Measurements from ENCODE around the gene SLC6A13.

The SLC6A13 gene

GRCh38 chr12:175759-176158, 86.9 kb downstream of the SLC6A13 start:
- Histone ChIP-seq H3K9me3 (ENCODE audit: control insufficient read depth, low read length) (no peaks in the 10 kb centered on the region), H3K4me3 (ENCODE audit: insufficient read depth, low read depth, low read length) (no peak overlapping the region), H3K4me1 (ENCODE audit: control insufficient read depth, insufficient read depth, low read length) (peaks cover 27% of the 10 kb centered on the region), H3K27me3 (ENCODE audit: control insufficient read depth, insufficient read depth, low read length, poor library complexity, severe bottlenecking) (no peaks in the 10 kb centered on the region), H3K27ac (ENCODE audit: insufficient read depth, low read depth, low read length, poor library complexity, severe bottlenecking) (no peak overlapping the region), H3K36me3 (ENCODE audit: control insufficient read depth, insufficient read depth, low read length) (no peaks in the 10 kb centered on the region)
- WGBS, 2 experiments = 81 to 82% methylated on average over 16 of the region's 16 CpGs

GRCh38 chr12:175250-175649, 87.4 kb downstream of the SLC6A13 start:
- 92 to 93% methylated on average over 10 of the region's 10 CpGs for WGBS, 2 experiments
- Histone ChIP-seq H3K27me3 (ENCODE audit: control insufficient read depth, insufficient read depth, low read length, poor library complexity, severe bottlenecking) (no peaks in the 10 kb centered on the region), H3K27ac (ENCODE audit: insufficient read depth, low read depth, low read length, poor library complexity, severe bottlenecking) (no peak overlapping the region), H3K4me3 (ENCODE audit: insufficient read depth, low read depth, low read length) (no peak overlapping the region), H3K36me3 (ENCODE audit: control insufficient read depth, insufficient read depth, low read length) (no peaks in the 10 kb centered on the region), H3K9me3 (ENCODE audit: control insufficient read depth, low read length) (no peaks in the 10 kb centered on the region), H3K4me1 (ENCODE audit: control insufficient read depth, insufficient read depth, low read length) (peaks cover 32% of the 10 kb centered on the region)

GRCh38 chr12:174596-174995, 88.0 kb downstream of the SLC6A13 start:
- peaks cover 38% of the 10 kb centered on the region for H3K4me1 ChIP-seq (ENCODE audit: control insufficient read depth, insufficient read depth, low read length)

GRCh38 chr12:174124-174523, 88.5 kb downstream of the SLC6A13 start:
- Histone ChIP-seq H3K9me3 (ENCODE audit: control insufficient read depth, low read length) (no peaks in the 10 kb centered on the region), H3K4me1 (ENCODE audit: control insufficient read depth, insufficient read depth, low read length) (peaks cover 43% of the 10 kb centered on the region), H3K36me3 (ENCODE audit: control insufficient read depth, insufficient read depth, low read length) (no peaks in the 10 kb centered on the region), H3K27me3 (ENCODE audit: control insufficient read depth, insufficient read depth, low read length, poor library complexity, severe bottlenecking) (no peaks in the 10 kb centered on the region), H3K4me3 (ENCODE audit: insufficient read depth, low read depth, low read length) (no peak overlapping the region), H3K27ac (ENCODE audit: insufficient read depth, low read depth, low read length, poor library complexity, severe bottlenecking) (no peak overlapping the region)
- 73 to 81% methylated on average over 6 of the region's 6 CpGs for WGBS, 2 experiments

More at GRCh38 chr12:174596-174995, 88.0 kb downstream of the SLC6A13 start:
- no peaks in the 10 kb centered on the region for H3K36me3 ChIP-seq (ENCODE audit: control insufficient read depth, insufficient read depth, low read length)
- 89 to 92% methylated on average over 22 of the region's 23 CpGs for WGBS, 2 experiments
- H3K27ac ChIP-seq (ENCODE audit: insufficient read depth, low read depth, low read length, poor library complexity, severe bottlenecking) = no peak overlapping the region
- no peaks in the 10 kb centered on the region for H3K27me3 ChIP-seq (ENCODE audit: control insufficient read depth, insufficient read depth, low read length, poor library complexity, severe bottlenecking)
- no peak overlapping the region for H3K4me3 ChIP-seq (ENCODE audit: insufficient read depth, low read depth, low read length)
- H3K9me3 ChIP-seq (ENCODE audit: control insufficient read depth, low read length) = no peaks in the 10 kb centered on the region

GRCh38 chr12:172732-173161, 89.9 kb downstream of the SLC6A13 start:
- WGBS, 2 experiments = 83 to 85% methylated on average over 15 of the region's 15 CpGs
- no peaks in the 10 kb centered on the region for H3K9me3 ChIP-seq (ENCODE audit: control insufficient read depth, low read length)
- H3K27me3 ChIP-seq (ENCODE audit: control insufficient read depth, insufficient read depth, low read length, poor library complexity, severe bottlenecking) = no peaks in the 10 kb centered on the region
- no peaks in the 10 kb centered on the region for H3K36me3 ChIP-seq (ENCODE audit: control insufficient read depth, insufficient read depth, low read length)
- H3K4me1 ChIP-seq (ENCODE audit: control insufficient read depth, insufficient read depth, low read length) = peaks cover 44% of the 10 kb centered on the region
- no peak overlapping the region for H3K27ac ChIP-seq (ENCODE audit: insufficient read depth, low read depth, low read length, poor library complexity, severe bottlenecking)
- no peak overlapping the region for H3K4me3 ChIP-seq (ENCODE audit: insufficient read depth, low read depth, low read length)

GRCh38 chr12:171743-172676, 90.6 kb downstream of the SLC6A13 start:
- Histone ChIP-seq H3K9me3 (ENCODE audit: control insufficient read depth, low read length) (no peaks in the 10 kb centered on the region), H3K36me3 (ENCODE audit: control insufficient read depth, insufficient read depth, low read length) (no peaks in the 10 kb centered on the region), H3K27me3 (ENCODE audit: control insufficient read depth, insufficient read depth, low read length, poor library complexity, severe bottlenecking) (no peaks in the 10 kb centered on the region), H3K4me3 (ENCODE audit: insufficient read depth, low read depth, low read length) (no peak overlapping the region), H3K4me1 (ENCODE audit: control insufficient read depth, insufficient read depth, low read length) (peaks cover 49% of the 10 kb centered on the region), H3K27ac (ENCODE audit: insufficient read depth, low read depth, low read length, poor library complexity, severe bottlenecking) (no peak overlapping the region)
- 74 to 77% methylated on average over 18 of the region's 18 CpGs for WGBS, 2 experiments

DNA sequence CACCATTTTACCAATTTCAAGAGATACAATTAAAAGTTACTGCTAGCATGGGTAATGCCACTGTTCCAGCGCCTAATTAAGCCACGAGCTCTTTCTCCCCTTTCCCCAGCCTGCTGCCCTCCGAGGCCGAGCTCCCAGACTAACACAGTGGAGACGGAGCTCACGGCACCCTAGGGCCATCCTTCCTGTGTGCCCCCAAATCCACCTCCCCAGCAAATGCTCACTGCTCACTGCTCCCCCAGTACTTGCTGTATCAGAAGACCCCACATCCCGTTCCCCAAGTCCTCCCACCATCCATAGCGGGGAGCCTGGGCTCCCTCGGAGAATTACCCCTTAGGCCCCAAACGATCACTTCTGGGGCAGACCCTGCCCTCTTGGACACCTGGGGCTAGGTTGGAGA, 91.4 kb downstream of the SLC6A13 start:
- Histone ChIP-seq H3K36me3 (ENCODE audit: control insufficient read depth, insufficient read depth, low read length) (no peaks in the 10 kb centered on the region), H3K27ac (ENCODE audit: insufficient read depth, low read depth, low read length, poor library complexity, severe bottlenecking) (no peak overlapping the region), H3K4me1 (ENCODE audit: control insufficient read depth, insufficient read depth, low read length) (peaks cover 49% of the 10 kb centered on the region), H3K4me3 (ENCODE audit: insufficient read depth, low read depth, low read length) (no peak overlapping the region), H3K9me3 (ENCODE audit: control insufficient read depth, low read length) (no peaks in the 10 kb centered on the region), H3K27me3 (ENCODE audit: control insufficient read depth, insufficient read depth, low read length, poor library complexity, severe bottlenecking) (no peaks in the 10 kb centered on the region)
- 81 to 83% methylated on average over 10 of the region's 10 CpGs for WGBS, 2 experiments

Measured in ectodermal cell (in vitro differentiated cells).